Measurements from ENCODE around the gene TBL1X. TPM values are rescaled to one million over a fixed set of nuclear protein-coding genes. Genes with fewer than 3 reads are reported as not detected.

The TBL1X gene
- total and polyA plus RNA-seq, 2 of the 8 experiments (the other 6 are each of a cell fraction or from before 2014, with no cell fraction given), result 13.3 to 25.6 TPM

- TF ChIP-seq CTCF (IDR thresholded peaks at IDR 0.05; ENCODE audit: control extremely low read depth in 1 of 3, insufficient read depth in 1 of 3, low read depth in 1 of 3, low read length in 3 of 3), result no peak
- no peak for TF ChIP-seq EZH2 (IDR thresholded peaks at IDR 0.05; ENCODE audit: low read depth, low read length, severe bottlenecking)
- no peak for TF ChIP-seq RXRA (IDR thresholded peaks at IDR 0.05; ENCODE audit: insufficient read depth, low read depth, low read length)
- TF ChIP-seq CBX8 (IDR thresholded peaks at IDR 0.05; ENCODE audit: borderline replicate concordance, low read depth, low read length), result no peak
- no peak for TF ChIP-seq EP300 (IDR thresholded peaks at IDR 0.05; ENCODE audit: borderline replicate concordance in 1 of 2, low read depth in 2 of 2, low read length in 2 of 2)
- TF ChIP-seq KDM4A (IDR thresholded peaks at IDR 0.05; ENCODE audit: low read depth, low read length, severe bottlenecking), result no peak
- no peak for TF ChIP-seq SIRT6 (IDR thresholded peaks at IDR 0.05; ENCODE audit: low read length)
Observed at GRCh38 chrX:9482837-9483236, 18.0 kb downstream of the TBL1X start (continued).

Data from H1 (cell line).